ENCODE measurements around the gene PPIL3.

DNA sequence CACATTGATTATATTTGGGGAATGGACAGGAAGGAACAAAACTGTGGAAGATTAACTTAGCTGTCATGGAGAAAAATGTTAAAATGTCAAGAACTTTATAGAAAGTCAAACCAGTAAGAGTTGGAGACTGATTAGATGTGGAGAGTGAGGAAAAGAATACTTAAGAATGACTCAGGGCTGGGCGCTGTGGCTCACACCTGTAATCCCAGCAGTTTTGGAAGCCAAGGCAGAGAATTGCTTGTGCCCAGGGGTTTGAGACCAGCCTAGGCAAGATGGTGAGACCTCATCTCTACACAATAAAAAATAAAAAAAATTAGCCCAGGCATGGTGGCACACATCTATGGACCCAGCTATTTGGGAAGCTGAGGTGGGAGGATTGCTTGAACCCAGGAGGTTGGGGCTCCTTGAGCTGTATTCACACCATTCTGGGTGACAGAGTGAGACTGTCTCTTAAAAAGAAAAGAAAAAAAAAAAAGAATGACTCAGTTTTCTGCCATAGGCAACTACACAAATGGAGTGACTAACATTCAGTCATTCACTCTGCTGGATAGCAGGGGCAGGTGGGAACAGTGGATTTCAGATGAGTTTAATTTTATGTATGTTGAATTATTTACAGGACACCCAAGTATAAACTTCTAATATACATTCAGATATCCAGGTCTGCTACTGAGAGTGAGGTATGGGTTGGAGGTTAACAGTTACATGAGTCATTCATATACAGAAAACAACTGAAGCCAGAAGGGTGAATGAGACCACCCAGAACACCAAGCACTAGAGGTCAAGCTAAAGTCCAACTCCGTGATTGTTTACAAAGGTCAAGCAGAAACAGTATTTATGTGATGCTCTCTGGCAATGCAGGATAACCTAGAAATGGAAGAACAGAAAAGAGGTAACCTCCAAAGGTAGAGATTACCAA lies 40.7 kb upstream of the PPIL3 start:
- TF ChIP-seq, protein P1, sequence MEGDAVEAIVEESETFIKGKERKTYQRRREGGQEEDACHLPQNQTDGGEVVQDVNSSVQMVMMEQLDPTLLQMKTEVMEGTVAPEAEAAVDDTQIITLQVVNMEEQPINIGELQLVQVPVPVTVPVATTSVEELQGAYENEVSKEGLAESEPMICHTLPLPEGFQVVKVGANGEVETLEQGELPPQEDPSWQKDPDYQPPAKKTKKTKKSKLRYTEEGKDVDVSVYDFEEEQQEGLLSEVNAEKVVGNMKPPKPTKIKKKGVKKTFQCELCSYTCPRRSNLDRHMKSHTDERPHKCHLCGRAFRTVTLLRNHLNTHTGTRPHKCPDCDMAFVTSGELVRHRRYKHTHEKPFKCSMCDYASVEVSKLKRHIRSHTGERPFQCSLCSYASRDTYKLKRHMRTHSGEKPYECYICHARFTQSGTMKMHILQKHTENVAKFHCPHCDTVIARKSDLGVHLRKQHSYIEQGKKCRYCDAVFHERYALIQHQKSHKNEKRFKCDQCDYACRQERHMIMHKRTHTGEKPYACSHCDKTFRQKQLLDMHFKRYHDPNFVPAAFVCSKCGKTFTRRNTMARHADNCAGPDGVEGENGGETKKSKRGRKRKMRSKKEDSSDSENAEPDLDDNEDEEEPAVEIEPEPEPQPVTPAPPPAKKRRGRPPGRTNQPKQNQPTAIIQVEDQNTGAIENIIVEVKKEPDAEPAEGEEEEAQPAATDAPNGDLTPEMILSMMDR (IDR thresholded peaks at IDR 0.05; ENCODE audit: extremely low read depth in 1 of 2, insufficient read depth in 1 of 2, low read depth in 1 of 2, low read length in 2 of 2) = no peak
- TF ChIP-seq MAX (IDR thresholded peaks at IDR 0.05; ENCODE audit: insufficient read depth, insufficient read length) = no peak
- TF ChIP-seq POLR2AphosphoS5 (IDR thresholded peaks at IDR 0.05; ENCODE audit: insufficient read depth, low read depth, low read length) = no peak
- TF ChIP-seq MYC (IDR thresholded peaks at IDR 0.05; ENCODE audit: low read depth, low read length) = no peak
- no peak for TF ChIP-seq POLR2A (IDR thresholded peaks at IDR 0.05; ENCODE audit: low read depth, low read length)
- TF ChIP-seq JUN (IDR thresholded peaks at IDR 0.05; ENCODE audit: borderline replicate concordance, insufficient read depth, insufficient read length, low read depth) = no peak
- TF ChIP-seq FOS (IDR thresholded peaks at IDR 0.05; ENCODE audit: borderline replicate concordance, insufficient read depth, low read length) = no peak
